GM19452 (cell line): ENCODE measurements around the gene SLC35E4.

Experiments
- ATAC-seq: cut with Tn5 transposase; IDR thresholded peaks from one replicate; pipeline ENCODE4 v1.9.1; 2021; ENCODE audit not compliant: unreplicated experiment

Gene SLC35E4

GRCh38 chr22:30685178-30685577 lies 49.6 kb downstream of the SLC35E4 start:
- ATAC-seq: no peak

DNA sequence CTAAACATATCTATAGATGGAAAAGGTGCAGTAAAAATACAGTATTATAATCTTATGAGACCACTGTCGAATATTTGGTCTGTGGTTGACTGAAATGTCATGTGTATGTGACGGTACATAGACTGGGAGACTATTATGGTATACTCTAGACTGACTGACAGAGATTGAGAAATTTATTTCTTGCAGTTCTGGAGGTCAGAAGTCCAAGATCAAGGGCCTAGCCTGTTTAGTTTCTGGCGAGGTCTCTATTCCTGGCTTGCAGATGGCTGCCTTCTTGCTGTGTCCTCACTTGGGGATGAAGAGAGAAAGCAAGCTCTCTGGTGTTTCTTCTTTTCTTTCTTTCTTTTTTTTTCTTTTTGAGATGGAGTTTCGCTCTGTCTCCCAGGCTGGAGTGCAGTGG lies 51.8 kb downstream of the SLC35E4 start:
- ATAC-seq: no peak

- no peak for ATAC-seq
Observed at GRCh38 chr22:30689622-30690021, 54.0 kb downstream of the SLC35E4 start.

DNA sequence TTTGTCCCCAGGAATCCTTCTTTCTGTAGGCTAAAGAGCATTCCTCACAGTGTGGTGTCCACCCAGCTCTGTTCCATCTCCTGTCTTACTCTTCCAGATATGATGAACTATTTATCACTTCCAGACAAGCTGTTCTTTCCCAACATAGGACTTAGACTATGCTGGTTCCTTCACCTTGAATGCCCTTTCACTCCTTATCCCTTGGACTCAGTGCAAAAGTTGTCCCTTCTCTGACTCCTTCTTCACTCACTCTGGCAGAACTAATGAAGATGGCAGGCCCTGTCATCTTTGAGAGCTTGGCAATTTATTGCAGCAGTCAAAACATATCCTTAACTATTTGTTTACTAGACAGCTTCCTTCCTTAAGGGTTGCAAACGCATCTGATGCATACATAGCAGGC lies 55.6 kb downstream of the SLC35E4 start:
- no peak for ATAC-seq

DNA sequence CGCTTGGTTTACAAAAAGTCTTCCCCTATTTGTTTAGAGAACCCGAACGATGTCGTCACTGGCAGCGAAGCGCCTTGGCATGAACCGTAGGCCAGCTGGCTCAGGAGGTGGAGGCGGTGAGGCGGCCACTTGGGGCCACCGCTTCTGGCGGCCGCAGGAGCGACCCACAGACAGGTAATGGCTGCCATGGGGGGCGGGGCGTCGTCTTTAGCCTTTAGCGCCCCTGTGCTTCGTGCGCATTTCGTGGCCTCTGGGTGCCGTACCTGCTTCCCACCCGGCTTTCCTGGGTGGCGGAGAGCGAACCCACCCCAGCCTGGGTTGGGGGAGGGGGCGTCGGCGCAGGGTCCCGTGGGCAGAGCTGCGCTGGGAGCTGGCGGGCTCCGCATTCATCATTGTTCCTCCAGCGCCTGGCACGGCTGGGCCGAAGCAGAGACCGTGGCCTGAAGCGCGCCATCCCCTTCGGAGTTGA lies 58.6 kb downstream of the SLC35E4 start:
- no peak for ATAC-seq

GRCh38 chr22:30694640-30695350 lies 59.2 kb downstream of the SLC35E4 start, which contains the start of gene OSBP2:
Gene OSBP2, plus strand, starts transcription at chr22:30694874. Its CDS starts 36 bp downstream, at chr22:30694910.
- ATAC-seq: no peak

- no peak for ATAC-seq
Observed at GRCh38 chr22:30695351-30695851, 59.8 kb downstream of the SLC35E4 start.

DNA sequence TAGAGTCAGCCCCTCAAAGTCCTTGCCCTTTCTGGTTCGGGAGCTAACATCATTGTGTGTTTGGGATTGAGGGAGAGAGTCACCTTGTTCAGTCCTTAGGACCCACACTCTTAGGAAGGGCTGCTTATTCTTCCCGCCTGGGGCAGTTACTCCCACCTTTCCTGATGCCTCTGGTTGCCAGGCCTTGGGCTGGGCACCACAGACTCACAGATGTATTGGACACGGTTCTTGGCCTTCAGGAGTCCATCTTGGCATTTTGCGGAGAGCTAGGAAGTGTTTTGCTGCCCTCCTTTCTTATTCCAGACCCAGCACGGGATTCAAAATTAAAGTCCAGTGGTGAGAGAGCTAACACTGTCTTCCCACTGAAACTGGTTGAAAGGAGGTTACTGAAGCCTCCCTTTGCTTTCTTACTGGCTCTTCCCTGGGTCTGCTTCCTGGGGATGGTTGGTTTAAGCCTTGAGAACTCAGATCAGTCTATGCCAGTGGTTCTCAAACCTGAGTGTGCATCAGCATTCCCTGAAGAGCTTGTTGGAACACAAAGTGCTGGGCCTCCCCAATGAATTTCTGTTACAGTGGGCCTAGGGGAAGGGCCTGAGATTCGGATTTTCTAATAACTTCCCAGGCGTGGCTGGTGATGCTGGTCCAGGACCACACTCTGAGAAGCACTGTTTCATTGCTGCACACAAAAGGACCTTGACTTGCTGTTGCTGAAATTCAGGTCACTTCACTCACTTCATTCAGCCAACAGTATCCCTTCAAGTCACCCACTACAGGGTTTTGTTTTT lies 60.5 kb downstream of the SLC35E4 start:
- ATAC-seq: no peak
